Gastrocnemius medialis (tissue), 4 donors: ENCODE data around the gene TAGLN2.

Experiments used
- CTCF ChIP-seq, 5 experiments: fragments of 450-650 bp in 3 of 5; fragments of 200-600 bp in 2 of 5; sonication (generic) in 2 of 5; IDR thresholded peaks in 4 of 5; conservative IDR thresholded peaks in 1 of 5; 1 replicate in 4 of 5; 2 replicates in 1 of 5; pipeline ENCODE4 v1.5.1; 2016 to 2019; ENCODE audit warnings: antibody characterized with exemption in 5 of 5, mild to moderate bottlenecking in 3 of 5, moderate library complexity in 3 of 5
- POLR2A ChIP-seq, 2 donors: fragments of 450-650 bp; IDR thresholded peaks; one replicate each; pipeline ENCODE4 v1.6.1; 2017; ENCODE audit warnings: antibody characterized with exemption in 2 of 2, mild to moderate bottlenecking in 2 of 2, moderate library complexity in 2 of 2

- TF ChIP-seq POLR2A (IDR thresholded peaks at IDR 0.05) (no peak), CTCF (IDR thresholded peaks at IDR 0.05 in 4 of 5, conservative IDR thresholded peaks at IDR 0.05 in 1 of 5) (no peak)
Measured at GRCh38 chr1:159884296-159884695, 41.0 kb downstream of the TAGLN2 start.
